Thyroid gland (tissue), 4 donors: ENCODE results near the gene ARMS2. TPM values are rescaled to one million over a fixed set of nuclear protein-coding genes. Genes with fewer than 3 reads are reported as not detected.

ENCODE experiments used
- DNase-seq, 2 donors: peaks; one replicate each; pipeline ENCODE4 v3.0.0-alpha.2; 2019
- H3K27ac ChIP-seq, 3 donors: fragments of 200-600 bp; sonication (generic); 1 replicate in 2 of 3; 2 replicates in 1 of 3; pipeline ENCODE4 v1.5.1; 2016 to 2019; ENCODE audit warnings: mild to moderate bottlenecking in 1 of 3, moderate library complexity in 1 of 3
- H3K27me3 ChIP-seq: fragments of 200-600 bp; sonication (generic); one replicate; pipeline ENCODE4 v1.5.1; 2019
- H3K36me3 ChIP-seq, 2 donors: fragments of 200-600 bp; sonication (generic); one replicate each; pipeline ENCODE4 v1.5.1; 2016 to 2019
- H3K4me1 ChIP-seq, 2 donors: fragments of 200-600 bp; sonication (generic); one replicate each; pipeline ENCODE4 v1.5.1; 2017 to 2019
- H3K4me3 ChIP-seq, 3 donors: fragments of 200-600 bp; sonication (generic); replicated peaks in 1 of 3; 1 replicate in 2 of 3; 2 replicates in 1 of 3; pipeline ENCODE4 v1.5.1; 2016; ENCODE audit warnings: mild to moderate bottlenecking in 1 of 3
- H3K9me3 ChIP-seq: fragments of 200-600 bp; sonication (generic); one replicate; pipeline ENCODE4 v1.5.1; 2017
- CTCF ChIP-seq, 6 experiments: fragments of 200-600 bp in 3 of 6; fragments of 450-650 bp in 3 of 6; sonication (generic) in 3 of 6; IDR thresholded peaks; one replicate each; pipeline ENCODE4 v1.5.1; 2016 to 2019; ENCODE audit warnings: antibody characterized with exemption in 6 of 6, mild to moderate bottlenecking in 2 of 6, inconsistent platforms in 1 of 6, moderate library complexity in 1 of 6
- POLR2A ChIP-seq, 2 donors: fragments of 450-650 bp; IDR thresholded peaks; one replicate each; pipeline ENCODE4 v1.6.1; 2017; ENCODE audit warnings: antibody characterized with exemption in 2 of 2, mild to moderate bottlenecking in 2 of 2, moderate library complexity in 1 of 2
- WGBS, 2 donors: methylation state at CpG; one replicate each; pipeline ENCODE4 v1.1.5; 2017; 5-methylcytosine and 5-hydroxymethylcytosine counted together
- intact Hi-C: fragments of 100-400 bp; cut with DNase I; formaldehyde crosslinking; loops from one replicate; pipeline ENCODE4 v1.15.1; 2023
- total RNA-seq, 4 donors: library from RNA; depleted of rRNA; stranded (reverse); fragments of >200 nt; gene quantifications; one replicate each; pipeline ENCODE4 v1.2.3, GENCODE V29; 2016

Gene ARMS2
- total RNA-seq, 4 donors from 2014 or later = not detected

GRCh38 chr10:122478971-122479370, 24.5 kb downstream of the ARMS2 start:
- intact Hi-C loops = no loop called here
- H3K4me1 ChIP-seq = peaks cover 3 to 15% of the 10 kb centered on the region in 2 donors
- no peak overlapping the region for H3K27ac ChIP-seq
- DNase-seq = no peak
- H3K27me3 ChIP-seq = no peaks in the 10 kb centered on the region
- TF ChIP-seq CTCF (IDR thresholded peaks at IDR 0.05) = no peak
- no peak for TF ChIP-seq POLR2A (IDR thresholded peaks at IDR 0.05)
- H3K4me3 ChIP-seq = no peak overlapping the region
- H3K36me3 ChIP-seq = no peaks in the 10 kb centered on the region
- WGBS, 2 donors = 79 to 94% methylated on average over 7 of the region's 7 CpGs
- H3K9me3 ChIP-seq = no peaks in the 10 kb centered on the region

GRCh38 chr10:122480146-122480833, 25.8 kb downstream of the ARMS2 start:
- no peak for DNase-seq
- no peak overlapping the region for H3K4me3 ChIP-seq
- no peak for TF ChIP-seq POLR2A (IDR thresholded peaks at IDR 0.05)
- TF ChIP-seq CTCF (IDR thresholded peaks at IDR 0.05) = no peak
- no peak overlapping the region for H3K27ac ChIP-seq
- H3K27me3 ChIP-seq = no peaks in the 10 kb centered on the region
- intact Hi-C loops = no loop called here
- peaks cover 0 to 9% of the 10 kb centered on the region in 2 donors for H3K4me1 ChIP-seq
- 92 to 94% methylated on average over 10 of the region's 10 CpGs for WGBS, 2 donors
- H3K36me3 ChIP-seq = no peaks in the 10 kb centered on the region
- no peaks in the 10 kb centered on the region for H3K9me3 ChIP-seq

GRCh38 chr10:122481296-122482056, 27.0 kb downstream of the ARMS2 start:
- no peaks in the 10 kb centered on the region for H3K36me3 ChIP-seq
- intact Hi-C loops = no loop called here
- TF ChIP-seq POLR2A (IDR thresholded peaks at IDR 0.05) = no peak
- DNase-seq = no peak
- H3K4me3 ChIP-seq = no peak overlapping the region
- H3K27me3 ChIP-seq = no peaks in the 10 kb centered on the region
- H3K4me1 ChIP-seq = peaks cover 0 to 5% of the 10 kb centered on the region in 2 donors
- H3K9me3 ChIP-seq = no peaks in the 10 kb centered on the region
- H3K27ac ChIP-seq = no peak overlapping the region
- 92 to 97% methylated on average over 6 of the region's 6 CpGs for WGBS, 2 donors

GRCh38 chr10:122484276-122485060, 30.0 kb downstream of the ARMS2 start:
- DNase-seq = no peak
- Histone ChIP-seq H3K27ac (no peak overlapping the region), H3K4me3 (no peak overlapping the region), H3K4me1 (peaks cover 0 to 14% of the 10 kb centered on the region in 2 donors), H3K36me3 (no peaks in the 10 kb centered on the region), H3K9me3 (no peaks in the 10 kb centered on the region), H3K27me3 (no peaks in the 10 kb centered on the region)
- intact Hi-C loops = no loop called here
- TF ChIP-seq POLR2A (IDR thresholded peaks at IDR 0.05) (no peak), CTCF (IDR thresholded peaks at IDR 0.05) (no peak)
- 84 to 86% methylated on average over 10 to 11 of the region's 11 CpGs for WGBS, 2 donors

- Histone ChIP-seq H3K9me3 (no peaks in the 10 kb centered on the region), H3K27me3 (no peaks in the 10 kb centered on the region), H3K27ac (peak overlapping the region in 1 of 3 donors; percentile 9), H3K4me1 (peaks cover 0 to 14% of the 10 kb centered on the region in 2 donors), H3K36me3 (no peaks in the 10 kb centered on the region), H3K4me3 (no peak overlapping the region)
- TF ChIP-seq CTCF (IDR thresholded peaks at IDR 0.05) = no peak
- DNase-seq = no peak
- 54 to 56% methylated on average over 5 of the region's 5 CpGs for WGBS, 2 donors
- intact Hi-C loops = no loop called here
Measured at GRCh38 chr10:122485670-122486069, 31.2 kb downstream of the ARMS2 start.
